SKM-1 (cell line): ENCODE data around the gene EIF3D.

ENCODE experiments used
- DNase-seq: peaks from one replicate; lab custom pipeline; 2025; ENCODE audit not compliant: unreplicated experiment; lab: John Stamatoyannopoulos, UW

EIF3D gene

GRCh38 chr22:36510384-36510783, 18.6 kb downstream of the EIF3D start:
- no peak for DNase-seq

GRCh38 chr22:36507518-36508010, 21.4 kb downstream of the EIF3D start:
- DNase-seq, result no peak

GRCh38 chr22:36506637-36507517, 22.1 kb downstream of the EIF3D start, which contains the start of gene FOXRED2:
Gene FOXRED2, minus strand, starts transcription at chr22:36507040. Its CDS starts 618 bp downstream, at chr22:36506422.
- peak; percentile 65 for DNase-seq

GRCh38 chr22:36505998-36506635, 22.8 kb downstream of the EIF3D start:
- DNase-seq, result no peak

GRCh38 chr22:36497910-36498665, 30.9 kb downstream of the EIF3D start:
- DNase-seq, result no peak

GRCh38 chr22:36493690-36494110, 35.3 kb downstream of the EIF3D start:
- peak; percentile 90 for DNase-seq

GRCh38 chr22:36492109-36492508, 36.9 kb downstream of the EIF3D start:
- no peak for DNase-seq

- DNase-seq, result no peak
Observed at GRCh38 chr22:36491155-36491554, 37.8 kb downstream of the EIF3D start.

- peak; percentile 12 for DNase-seq
Observed at GRCh38 chr22:36486619-36487384, 42.2 kb downstream of the EIF3D start.

- DNase-seq, result peak; percentile 96
Observed at GRCh38 chr22:36481393-36482168, 47.4 kb downstream of the EIF3D start, which contains the start of gene TXN2. Gene TXN2, minus strand, starts transcription at chr22:36481640. Its CDS starts 803 bp downstream, at chr22:36480837.

GRCh38 chr22:36480941-36481392, 48.0 kb downstream of the EIF3D start:
- no peak for DNase-seq

- DNase-seq, result no peak
Observed at GRCh38 chr22:36478966-36479365, 50.0 kb downstream of the EIF3D start.

- no peak for DNase-seq
Observed at GRCh38 chr22:36475341-36475740, 53.6 kb downstream of the EIF3D start.

GRCh38 chr22:36472689-36473088, 56.3 kb downstream of the EIF3D start:
- no peak for DNase-seq

GRCh38 chr22:36471341-36471821, 57.6 kb downstream of the EIF3D start:
- no peak for DNase-seq

GRCh38 chr22:36470994-36471331, 58.0 kb downstream of the EIF3D start:
- DNase-seq, result no peak

- DNase-seq, result peak; percentile 51
Observed at GRCh38 chr22:36470162-36470993, 58.6 kb downstream of the EIF3D start.

GRCh38 chr22:36469094-36469710, 59.8 kb downstream of the EIF3D start:
- DNase-seq, result no peak
